Forelimb muscle (tissue), 1 donor: Measurements from ENCODE around the gene TMEM269. TPM values are rescaled to one million over a fixed set of nuclear protein-coding genes. Genes with fewer than 3 reads are reported as not detected.

Experiments used
- DNase-seq: peaks from one replicate; pipeline ENCODE4 v3.0.0-alpha.2; 2013; ENCODE audit warnings: low read depth
- polyA plus RNA-seq: library from polyadenylated mRNA; unstranded; fragments of 120-200 nt; gene quantifications from one replicate; pipeline ENCODE4 v1.2.1, GENCODE V29; 2013; ENCODE audit not compliant: insufficient read length

The TMEM269 gene
- polyA plus RNA-seq, 1 donor: 0.83 TPM

- no peak for DNase-seq
Observed at GRCh38 chr1:42848823-42849537, 64.2 kb downstream of the TMEM269 start.

GRCh38 chr1:42849944-42850343 is 65.2 kb downstream of the TMEM269 start:
- no peak for DNase-seq

Other genes starting within 250 kb of the TMEM269 start
- 37.9 TPM for gene PPIH, start 126.6 kb upstream of the TMEM269 start, polyA plus RNA-seq
- gene YBX1, start 102.6 kb upstream of the TMEM269 start, polyA plus RNA-seq: 921 TPM
- 0.34 TPM for gene CLDN19, start 44.8 kb upstream of the TMEM269 start, polyA plus RNA-seq
- 57.1 TPM for gene P3H1, start 18.0 kb upstream of the TMEM269 start, polyA plus RNA-seq
- gene C1orf50, start 17.7 kb upstream of the TMEM269 start, polyA plus RNA-seq: 8.2 TPM
- gene ERMAP, start 32.1 kb downstream of the TMEM269 start, polyA plus RNA-seq: 9.0 TPM
- 43.2 TPM for gene SVBP, start 32.4 kb downstream of the TMEM269 start, polyA plus RNA-seq
- gene ZNF691, start 61.6 kb downstream of the TMEM269 start, polyA plus RNA-seq: 10.8 TPM
- 22.1 TPM for gene SLC2A1, start 173.9 kb downstream of the TMEM269 start, polyA plus RNA-seq